Liver (tissue), 3 donors: ENCODE data around the gene CTNNBL1.

Experiments
- JUND ChIP-seq, 2 donors: IDR thresholded peaks; 2 replicates each; pipeline ENCODE4 v1.6.1; 2016; ENCODE audit warnings: antibody characterized with exemption in 2 of 2
- RAD21 ChIP-seq, 2 donors: IDR thresholded peaks; 2 replicates each; pipeline ENCODE4 v1.6.1; 2016; ENCODE audit warnings: antibody characterized with exemption in 2 of 2, mild to moderate bottlenecking in 2 of 2
- TAF1 ChIP-seq: conservative IDR thresholded peaks from 2 replicates; pipeline ENCODE4 v1.6.1; 2016; ENCODE audit warnings: antibody characterized with exemption, mild to moderate bottlenecking
- TF ChIP-seq, protein P1 (sequence below): IDR thresholded peaks from 2 replicates; pipeline ENCODE4 v1.6.1; 2016; ENCODE audit warnings: antibody characterized with exemption
- TF ChIP-seq, protein P2 (sequence below): fragments of 150-350 bp; IDR thresholded peaks from 2 replicates; pipeline ENCODE4 v1.5.1; 2017; ENCODE audit warnings: improper control_type of control experiment, low read depth, low read length; ENCODE audit not compliant: missing input control
- TF ChIP-seq, protein P3 (sequence below): IDR thresholded peaks from 2 replicates; pipeline ENCODE4 v1.6.1; 2016; ENCODE audit warnings: antibody characterized with exemption
- TF ChIP-seq, protein P4 (sequence below): IDR thresholded peaks from 2 replicates; pipeline ENCODE4 v1.6.1; 2016; ENCODE audit warnings: antibody characterized with exemption, mild to moderate bottlenecking
- donor health status: healthy.
- donor health status: healthy.

DNA sequence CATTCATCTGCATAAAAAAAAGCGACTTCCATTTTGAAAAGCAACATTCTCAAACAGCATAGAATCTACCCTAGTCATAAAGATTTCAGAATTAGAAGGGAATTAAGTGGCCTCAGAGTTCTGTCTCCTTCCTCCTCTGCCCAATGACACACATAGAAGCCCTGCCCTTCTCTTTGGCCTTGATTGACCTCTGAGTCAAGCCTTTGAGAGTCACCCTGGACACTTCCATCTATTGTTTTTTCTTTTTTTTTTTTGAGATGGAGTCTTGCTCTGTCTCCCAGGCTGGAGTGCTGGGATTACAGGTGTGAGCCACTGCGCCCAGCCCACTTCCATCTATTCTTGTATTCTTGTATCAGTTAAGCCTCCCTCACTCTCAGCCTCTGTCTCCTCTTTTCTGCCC, 44.8 kb upstream of the CTNNBL1 start:
- TF ChIP-seq, protein P1, sequence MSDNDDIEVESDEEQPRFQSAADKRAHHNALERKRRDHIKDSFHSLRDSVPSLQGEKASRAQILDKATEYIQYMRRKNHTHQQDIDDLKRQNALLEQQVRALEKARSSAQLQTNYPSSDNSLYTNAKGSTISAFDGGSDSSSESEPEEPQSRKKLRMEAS: no peak
- TF ChIP-seq, protein P2, sequence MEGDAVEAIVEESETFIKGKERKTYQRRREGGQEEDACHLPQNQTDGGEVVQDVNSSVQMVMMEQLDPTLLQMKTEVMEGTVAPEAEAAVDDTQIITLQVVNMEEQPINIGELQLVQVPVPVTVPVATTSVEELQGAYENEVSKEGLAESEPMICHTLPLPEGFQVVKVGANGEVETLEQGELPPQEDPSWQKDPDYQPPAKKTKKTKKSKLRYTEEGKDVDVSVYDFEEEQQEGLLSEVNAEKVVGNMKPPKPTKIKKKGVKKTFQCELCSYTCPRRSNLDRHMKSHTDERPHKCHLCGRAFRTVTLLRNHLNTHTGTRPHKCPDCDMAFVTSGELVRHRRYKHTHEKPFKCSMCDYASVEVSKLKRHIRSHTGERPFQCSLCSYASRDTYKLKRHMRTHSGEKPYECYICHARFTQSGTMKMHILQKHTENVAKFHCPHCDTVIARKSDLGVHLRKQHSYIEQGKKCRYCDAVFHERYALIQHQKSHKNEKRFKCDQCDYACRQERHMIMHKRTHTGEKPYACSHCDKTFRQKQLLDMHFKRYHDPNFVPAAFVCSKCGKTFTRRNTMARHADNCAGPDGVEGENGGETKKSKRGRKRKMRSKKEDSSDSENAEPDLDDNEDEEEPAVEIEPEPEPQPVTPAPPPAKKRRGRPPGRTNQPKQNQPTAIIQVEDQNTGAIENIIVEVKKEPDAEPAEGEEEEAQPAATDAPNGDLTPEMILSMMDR: no peak
- TF ChIP-seq, protein P3, sequence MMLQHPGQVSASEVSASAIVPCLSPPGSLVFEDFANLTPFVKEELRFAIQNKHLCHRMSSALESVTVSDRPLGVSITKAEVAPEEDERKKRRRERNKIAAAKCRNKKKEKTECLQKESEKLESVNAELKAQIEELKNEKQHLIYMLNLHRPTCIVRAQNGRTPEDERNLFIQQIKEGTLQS: no peak
- TF ChIP-seq, protein P4, sequence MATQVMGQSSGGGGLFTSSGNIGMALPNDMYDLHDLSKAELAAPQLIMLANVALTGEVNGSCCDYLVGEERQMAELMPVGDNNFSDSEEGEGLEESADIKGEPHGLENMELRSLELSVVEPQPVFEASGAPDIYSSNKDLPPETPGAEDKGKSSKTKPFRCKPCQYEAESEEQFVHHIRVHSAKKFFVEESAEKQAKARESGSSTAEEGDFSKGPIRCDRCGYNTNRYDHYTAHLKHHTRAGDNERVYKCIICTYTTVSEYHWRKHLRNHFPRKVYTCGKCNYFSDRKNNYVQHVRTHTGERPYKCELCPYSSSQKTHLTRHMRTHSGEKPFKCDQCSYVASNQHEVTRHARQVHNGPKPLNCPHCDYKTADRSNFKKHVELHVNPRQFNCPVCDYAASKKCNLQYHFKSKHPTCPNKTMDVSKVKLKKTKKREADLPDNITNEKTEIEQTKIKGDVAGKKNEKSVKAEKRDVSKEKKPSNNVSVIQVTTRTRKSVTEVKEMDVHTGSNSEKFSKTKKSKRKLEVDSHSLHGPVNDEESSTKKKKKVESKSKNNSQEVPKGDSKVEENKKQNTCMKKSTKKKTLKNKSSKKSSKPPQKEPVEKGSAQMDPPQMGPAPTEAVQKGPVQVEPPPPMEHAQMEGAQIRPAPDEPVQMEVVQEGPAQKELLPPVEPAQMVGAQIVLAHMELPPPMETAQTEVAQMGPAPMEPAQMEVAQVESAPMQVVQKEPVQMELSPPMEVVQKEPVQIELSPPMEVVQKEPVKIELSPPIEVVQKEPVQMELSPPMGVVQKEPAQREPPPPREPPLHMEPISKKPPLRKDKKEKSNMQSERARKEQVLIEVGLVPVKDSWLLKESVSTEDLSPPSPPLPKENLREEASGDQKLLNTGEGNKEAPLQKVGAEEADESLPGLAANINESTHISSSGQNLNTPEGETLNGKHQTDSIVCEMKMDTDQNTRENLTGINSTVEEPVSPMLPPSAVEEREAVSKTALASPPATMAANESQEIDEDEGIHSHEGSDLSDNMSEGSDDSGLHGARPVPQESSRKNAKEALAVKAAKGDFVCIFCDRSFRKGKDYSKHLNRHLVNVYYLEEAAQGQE: no peak
- no peak for TF ChIP-seq JUND (IDR thresholded peaks at IDR 0.05)
- TF ChIP-seq TAF1: no peak
- TF ChIP-seq RAD21 (IDR thresholded peaks at IDR 0.05): no peak
